WI38 (cell line): ENCODE measurements around the gene GPC5.

Experiments used
- H3K4me3 ChIP-seq: 2 replicates; pipeline ENCODE4 v1.5.1; 2011; ENCODE audit warnings: low read depth, mild to moderate bottlenecking, control low read depth, low read length
- CTCF ChIP-seq: IDR thresholded peaks from 2 replicates; pipeline ENCODE4 v1.5.1; 2012; ENCODE audit warnings: low read depth, mild to moderate bottlenecking, control low read depth, low read length

Gene GPC5

GRCh38 chr13:91904597-91904996 lies 506.2 kb downstream of the GPC5 start:
- H3K4me3 ChIP-seq, result no peak overlapping the region
- TF ChIP-seq CTCF, result no peak

GRCh38 chr13:91907398-91907797 lies 509.0 kb downstream of the GPC5 start:
- no peak overlapping the region for H3K4me3 ChIP-seq
- no peak for TF ChIP-seq CTCF

GRCh38 chr13:91909617-91910016 lies 511.2 kb downstream of the GPC5 start:
- no peak overlapping the region for H3K4me3 ChIP-seq
- no peak for TF ChIP-seq CTCF

GRCh38 chr13:91922969-91923592 lies 524.7 kb downstream of the GPC5 start:
- no peak overlapping the region for H3K4me3 ChIP-seq
- TF ChIP-seq CTCF, result no peak

GRCh38 chr13:91930687-91931086 lies 532.3 kb downstream of the GPC5 start:
- no peak for TF ChIP-seq CTCF
- no peak overlapping the region for H3K4me3 ChIP-seq

GRCh38 chr13:91934354-91934753 lies 535.9 kb downstream of the GPC5 start:
- H3K4me3 ChIP-seq, result no peak overlapping the region
- no peak for TF ChIP-seq CTCF

- no peak overlapping the region for H3K4me3 ChIP-seq
- TF ChIP-seq CTCF, result no peak
Observed at GRCh38 chr13:91946498-91947070, 548.2 kb downstream of the GPC5 start.
